GM12891 (cell line): ENCODE results near the gene HNRNPLL.

Experiments used
- PAX5 ChIP-seq: IDR thresholded peaks from 2 replicates; pipeline ENCODE4 v1.6.1; 2011; ENCODE audit warnings: low read length, moderate library complexity, mild to moderate bottlenecking; ENCODE audit not compliant: insufficient read depth, severe bottlenecking
- POLR2A ChIP-seq: IDR thresholded peaks from 2 replicates; pipeline ENCODE4 v1.6.1; 2011; ENCODE audit warnings: low read depth, low read length, control low read depth
- POLR2AphosphoS5 ChIP-seq: IDR thresholded peaks from 2 replicates; pipeline ENCODE4 v1.6.1; 2011; ENCODE audit warnings: low read depth, low read length, control low read depth
- TAF1 ChIP-seq: IDR thresholded peaks from 2 replicates; pipeline ENCODE4 v1.6.1; 2011; ENCODE audit warnings: low read depth, low read length, control low read depth

- no peak for TF ChIP-seq POLR2AphosphoS5
- TF ChIP-seq POLR2A, result no peak
- no peak for TF ChIP-seq TAF1
- no peak for TF ChIP-seq PAX5
Measured at GRCh38 chr2:38584881-38585280, 17.8 kb downstream of the HNRNPLL start.
